HK-2 (cell line): Measurements from ENCODE around the gene ATXN1.
"Not testable (repeated sequence)": the region's sequence is repeated elsewhere in the genome, so short reads cannot be mapped to it uniquely, and the experiment has no call there.

ENCODE experiments used
- DNase-seq: peaks from one replicate; pipeline ENCODE4 v3.0.0-alpha.2; 2018; ENCODE audit not compliant: unreplicated experiment

Gene ATXN1

DNA sequence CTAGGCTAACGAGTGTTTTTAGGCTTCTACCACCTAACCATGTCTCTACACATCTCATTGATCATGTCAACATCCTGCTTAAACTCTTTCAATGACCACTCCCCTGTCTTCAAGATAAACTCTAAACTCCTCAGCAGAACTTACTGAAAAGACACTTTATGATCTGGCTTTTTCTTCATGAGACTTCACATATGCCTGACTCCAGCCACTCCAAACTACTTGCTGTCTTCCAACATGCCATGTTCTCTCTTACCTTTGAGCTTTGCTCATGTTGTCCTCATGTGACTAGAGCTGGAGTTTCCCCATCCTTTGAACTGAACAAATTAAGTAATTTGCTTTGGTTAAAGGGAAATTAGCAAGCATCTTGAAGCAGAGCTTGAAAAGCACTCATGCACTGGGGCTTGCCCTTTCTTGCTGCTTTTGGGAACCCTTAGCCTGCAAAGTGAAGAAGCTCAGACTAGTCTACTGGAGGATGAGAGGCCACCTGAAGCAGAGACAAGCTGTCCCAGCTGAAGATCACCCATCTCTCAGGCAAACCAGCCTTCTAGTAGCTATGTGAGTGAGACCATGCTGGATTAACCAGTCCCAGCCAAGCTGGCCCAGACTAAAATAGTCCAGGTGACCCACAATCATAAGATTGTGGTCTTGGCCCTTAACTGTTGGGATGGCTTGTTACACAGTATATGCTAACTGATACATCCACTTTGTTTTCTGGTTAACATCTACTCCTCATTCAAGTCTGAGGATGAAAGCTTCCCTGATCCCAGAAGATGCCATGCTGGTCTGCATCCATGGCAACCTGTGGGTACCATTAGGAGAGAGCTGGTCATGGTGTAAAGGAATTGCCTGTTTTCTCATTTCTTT, 287.1 kb downstream of the ATXN1 start:
- no peak for DNase-seq

DNA sequence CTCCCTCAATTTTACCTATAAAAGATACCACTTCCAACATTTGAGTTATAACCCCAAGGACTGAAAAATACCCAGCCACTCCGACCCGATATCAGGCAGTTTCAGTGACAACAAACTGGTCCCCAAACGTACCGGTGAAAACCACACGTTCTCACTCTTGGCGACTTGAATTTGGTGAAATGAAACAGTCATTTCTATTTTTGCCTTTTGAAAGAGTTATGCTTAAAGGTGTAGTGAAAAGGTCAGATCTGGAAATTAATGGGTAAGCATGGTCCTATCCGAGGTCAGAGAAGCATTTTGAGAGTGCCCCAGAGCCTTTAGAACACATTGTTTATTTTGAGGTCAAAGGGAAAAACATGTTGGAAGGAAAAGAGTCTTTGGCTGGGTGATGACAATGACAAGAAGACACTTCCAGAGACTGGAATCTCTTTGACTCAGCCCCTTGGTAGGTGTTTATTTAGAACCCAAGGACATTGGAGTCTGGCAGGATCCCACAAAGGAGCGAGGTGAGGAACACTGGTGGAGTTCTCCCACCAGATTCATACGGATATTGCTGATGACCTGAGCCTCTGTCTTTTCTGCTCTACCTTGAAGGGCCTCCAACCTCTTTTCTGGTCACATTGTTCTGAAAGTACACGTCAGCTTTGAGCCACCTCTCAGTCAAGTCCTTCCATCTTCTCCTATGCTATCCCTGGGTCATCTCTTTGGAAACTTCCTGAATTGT, 287.9 kb downstream of the ATXN1 start:
- no peak for DNase-seq

DNA sequence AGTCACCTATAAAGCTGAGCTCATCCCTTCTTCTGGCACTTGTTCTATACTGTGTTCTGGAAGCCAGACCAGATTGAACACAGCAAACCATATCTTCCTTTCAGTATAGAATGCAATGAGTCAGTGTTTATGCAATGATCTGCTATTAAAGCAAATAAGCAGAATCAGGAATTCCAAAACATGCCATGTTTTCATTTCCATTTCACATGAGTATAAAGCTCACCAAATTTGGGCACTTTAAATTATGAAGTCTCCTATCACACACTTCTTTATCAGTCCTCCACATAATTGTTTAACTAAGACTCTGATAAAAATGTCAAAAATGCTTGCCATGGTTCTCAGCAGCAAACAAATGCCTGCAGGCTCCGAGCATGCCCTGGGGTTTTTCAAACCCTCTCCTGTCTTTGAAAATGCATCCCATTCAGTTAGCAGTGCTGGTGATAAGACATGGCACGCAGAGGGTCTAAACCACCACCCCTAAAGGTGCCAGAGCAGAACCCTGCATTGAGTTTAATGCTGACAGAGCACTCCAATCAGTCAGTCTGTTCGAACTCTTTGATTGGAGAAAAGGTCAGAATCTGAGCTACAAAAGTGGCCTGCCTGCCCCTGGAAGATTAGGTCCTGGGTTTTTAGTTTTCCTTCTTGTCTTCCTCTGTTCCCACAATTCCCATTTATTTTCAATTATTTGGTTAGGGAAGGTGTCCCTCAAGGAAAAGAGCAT, 288.8 kb downstream of the ATXN1 start:
- DNase-seq = no peak

DNA sequence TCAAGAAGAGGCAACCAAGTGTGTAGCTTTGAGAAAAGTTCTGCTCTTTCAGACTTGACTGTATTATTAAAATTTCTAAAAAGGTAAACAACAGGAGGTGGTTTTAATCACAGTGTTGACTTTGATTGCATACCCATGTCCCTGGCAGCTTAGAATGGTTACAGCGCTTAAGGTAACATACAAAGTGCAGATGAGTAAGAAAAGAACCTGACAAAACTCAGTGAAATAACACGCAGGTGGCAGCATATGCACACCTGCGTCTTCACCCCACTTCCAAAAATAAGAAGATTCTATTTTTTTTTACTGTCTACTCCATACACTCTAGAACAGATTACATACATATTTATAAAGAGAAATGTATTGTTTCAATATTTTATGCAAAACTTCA, 289.4 kb downstream of the ATXN1 start:
- no peak for DNase-seq

DNA sequence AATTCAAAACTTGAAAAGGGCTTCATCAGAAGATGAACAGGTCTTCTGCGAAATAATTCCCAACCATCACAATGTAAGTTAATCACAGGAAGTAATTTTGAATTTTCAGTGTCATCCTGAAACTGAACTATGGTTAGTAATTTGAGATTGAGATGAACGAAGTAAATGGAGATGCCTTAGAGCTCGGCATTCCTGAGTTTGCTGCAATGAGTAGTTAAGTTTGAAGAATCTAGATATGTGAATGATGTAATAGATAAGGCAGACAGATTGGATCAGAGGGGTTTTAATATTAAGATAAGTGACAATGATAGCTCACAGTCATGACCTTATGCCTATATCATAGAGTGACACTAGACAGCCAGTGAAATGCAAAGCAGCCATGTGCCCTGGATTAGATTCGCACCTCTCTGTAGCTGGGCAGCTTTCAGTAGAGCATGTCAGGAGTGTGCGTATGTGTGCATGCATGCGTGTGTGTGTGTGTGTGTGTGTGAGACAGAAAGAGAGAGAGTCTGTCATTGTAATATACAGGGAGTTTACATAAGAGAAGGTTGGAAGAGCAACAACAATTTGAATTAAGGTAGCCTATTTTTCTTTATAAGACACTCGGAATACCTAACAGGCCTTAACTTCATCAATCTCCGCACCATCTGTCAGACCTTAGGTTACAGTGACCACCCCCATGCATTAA, 289.9 kb downstream of the ATXN1 start:
- no peak for DNase-seq

DNA sequence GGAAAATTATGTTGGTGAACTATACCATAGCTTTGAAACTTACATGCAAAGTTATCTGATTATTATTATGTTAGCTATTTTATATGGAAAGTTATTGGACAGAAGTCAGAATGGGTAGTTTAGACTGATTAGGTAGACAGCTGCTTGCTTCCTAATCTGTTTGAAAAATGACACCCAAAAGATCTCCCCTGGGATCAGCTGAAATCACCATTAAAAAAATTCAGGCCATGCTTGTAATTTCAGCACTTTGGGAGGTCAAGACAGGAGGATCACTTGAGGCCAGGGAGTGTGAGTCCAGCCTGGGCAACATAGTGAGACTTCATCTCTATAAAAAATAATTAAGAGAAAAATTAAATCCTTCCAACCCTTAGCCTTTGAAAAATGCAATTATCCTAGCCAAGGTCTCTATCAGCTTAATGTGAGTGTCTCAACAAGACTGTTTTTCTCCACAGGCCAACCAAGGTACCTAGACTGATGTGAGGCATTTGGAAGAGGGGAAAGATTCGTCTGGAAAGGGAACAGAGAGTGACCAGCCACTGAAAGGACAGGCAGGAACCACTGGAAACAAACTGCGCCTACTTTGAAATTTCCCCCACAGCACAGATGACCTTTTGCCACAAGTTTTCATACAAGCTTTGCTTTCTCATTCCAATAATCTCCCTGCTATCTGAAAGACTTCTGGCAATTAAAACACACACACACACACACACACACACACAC, 290.6 kb downstream of the ATXN1 start:
- DNase-seq = no peak

DNA sequence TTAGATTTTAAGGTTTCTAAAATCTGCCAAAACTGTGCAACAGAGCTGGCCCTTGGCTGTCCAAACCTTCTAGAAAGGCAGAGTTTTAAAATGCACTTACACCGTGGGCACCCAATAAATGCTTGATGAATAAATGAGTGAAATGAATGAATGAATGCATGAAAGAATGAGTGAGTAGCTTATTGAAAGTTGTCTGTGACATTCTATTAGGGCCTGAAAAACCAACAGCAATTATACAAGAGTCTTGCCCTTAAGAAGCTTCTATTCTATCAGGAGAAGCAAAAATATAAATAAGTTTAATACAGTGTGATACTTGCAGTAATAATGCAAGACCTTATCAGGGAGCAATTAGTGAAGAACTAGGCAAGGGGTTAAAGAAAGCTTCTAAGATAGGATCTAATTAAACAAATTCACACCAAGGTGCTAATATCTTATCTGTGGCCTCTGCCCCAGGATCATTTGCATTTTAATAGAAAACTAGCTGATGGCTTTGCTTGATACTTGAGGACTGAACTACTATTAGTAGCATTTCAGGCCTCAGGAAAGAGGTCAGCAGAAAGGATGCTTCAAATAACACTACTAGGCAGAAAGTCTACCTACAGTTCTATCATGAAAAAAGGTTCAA, 292.2 kb downstream of the ATXN1 start:
- DNase-seq = no peak

DNA sequence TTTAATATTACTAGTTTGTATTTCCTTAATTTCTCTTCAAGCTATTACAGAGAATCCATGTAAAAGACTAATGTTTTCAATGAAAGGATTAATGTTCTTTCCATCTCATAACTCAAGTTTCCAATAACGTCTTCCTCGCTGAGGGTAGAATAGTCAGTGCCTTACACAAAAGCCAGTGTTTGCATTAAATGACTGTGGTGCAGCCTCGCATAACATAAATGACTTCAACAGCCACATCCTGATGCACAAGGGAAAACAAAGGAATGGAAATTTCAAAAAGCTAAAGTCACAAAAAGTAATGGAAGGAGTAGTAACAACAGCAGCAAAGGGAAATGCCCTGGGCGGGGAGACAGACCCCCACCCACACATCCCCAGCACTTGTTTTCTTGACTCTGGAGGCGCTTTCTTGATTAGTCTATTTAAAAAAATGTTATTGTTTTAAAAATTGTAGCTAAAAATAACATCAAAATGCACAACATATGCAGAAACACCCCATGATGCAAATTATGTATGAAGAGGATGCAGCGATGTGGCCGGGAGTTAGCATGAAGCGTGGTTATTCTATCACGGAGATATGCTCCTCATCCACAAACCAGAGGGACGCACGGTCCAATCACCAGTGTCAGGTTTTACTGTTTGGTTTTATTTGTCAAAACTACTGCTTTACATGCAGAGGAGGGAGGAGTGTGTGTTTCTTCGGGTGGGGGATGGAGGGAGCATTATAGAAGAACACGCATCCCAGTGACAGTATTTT, 294.3 kb downstream of the ATXN1 start:
- no peak for DNase-seq

DNA sequence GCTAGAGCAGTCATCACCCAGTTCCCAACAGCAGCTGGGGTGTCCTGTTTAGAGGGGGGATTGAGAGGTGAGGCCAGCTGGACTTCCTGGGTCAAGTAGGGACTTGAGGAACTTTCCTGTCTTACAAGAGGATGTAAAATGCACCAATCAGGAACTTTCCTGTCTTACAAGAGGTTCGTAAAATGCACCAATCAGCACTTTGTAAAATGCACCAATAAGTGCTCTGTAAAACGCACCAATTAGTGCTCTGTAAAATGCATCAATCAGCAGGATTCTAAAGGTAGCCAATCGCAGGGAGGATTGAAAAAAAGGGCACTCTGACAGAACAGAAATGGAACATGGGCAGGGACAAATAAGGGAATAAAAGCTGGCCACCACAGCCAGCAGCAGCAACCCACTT, 297.2 kb downstream of the ATXN1 start:
- no peak for DNase-seq

DNA sequence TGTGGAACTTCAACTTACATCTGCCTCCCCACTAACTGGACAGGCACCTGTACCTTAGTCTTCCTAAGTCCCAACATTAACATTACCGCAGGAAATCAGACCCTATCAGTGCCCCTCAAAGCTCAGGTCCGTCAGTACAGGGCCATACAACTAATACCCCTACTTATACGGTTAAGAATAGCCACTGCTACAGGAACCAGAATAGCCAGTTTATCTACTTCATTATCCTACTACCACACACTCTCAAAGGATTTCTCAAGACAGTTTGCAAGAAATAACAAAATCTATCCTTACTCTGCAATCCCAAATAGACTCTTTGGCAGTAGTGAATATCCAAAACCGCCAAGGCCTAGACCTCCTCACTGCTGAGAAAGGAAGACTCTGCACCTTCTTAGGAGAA, 298.0 kb downstream of the ATXN1 start:
- DNase-seq = not testable (repeated sequence)

DNA sequence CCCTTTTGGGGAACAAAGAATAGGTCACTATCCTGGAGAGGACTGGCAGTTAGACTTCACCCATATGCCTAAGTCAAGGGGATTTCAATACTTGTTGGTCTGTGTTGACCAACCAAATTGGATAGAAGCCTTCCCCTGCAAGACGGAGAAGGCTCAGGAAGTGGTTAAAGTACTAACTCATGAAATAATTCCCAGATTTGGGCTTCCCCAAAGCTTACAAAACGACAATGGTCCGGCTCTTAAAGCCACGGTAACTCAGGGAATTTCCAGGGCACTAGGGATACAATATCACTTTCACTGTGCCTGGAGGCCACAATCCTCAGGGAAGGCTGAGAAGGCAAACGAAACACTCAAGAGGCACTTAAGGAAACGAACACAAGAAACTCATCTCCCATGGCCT, 299.8 kb downstream of the ATXN1 start:
- DNase-seq = no peak

DNA sequence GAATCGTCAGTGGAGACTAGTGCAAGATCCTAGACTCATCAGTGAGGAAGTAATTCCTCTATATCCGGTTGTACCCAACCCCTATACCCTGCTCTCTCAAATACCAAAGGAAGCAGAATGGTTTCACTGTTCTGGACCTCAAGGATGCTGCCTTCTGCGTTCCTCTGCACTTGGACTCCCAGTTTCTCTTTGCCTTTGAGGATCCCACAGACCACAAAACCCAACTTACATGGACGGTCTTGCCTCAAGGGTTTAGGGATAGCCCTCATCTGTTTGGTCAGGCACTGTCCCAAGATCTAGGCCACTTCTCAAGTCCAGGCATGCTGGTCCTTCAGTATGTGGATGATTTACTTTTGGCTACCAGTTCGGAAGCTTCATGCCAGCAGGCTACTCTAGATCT, 301.8 kb downstream of the ATXN1 start:
- DNase-seq = not testable (repeated sequence)

DNA sequence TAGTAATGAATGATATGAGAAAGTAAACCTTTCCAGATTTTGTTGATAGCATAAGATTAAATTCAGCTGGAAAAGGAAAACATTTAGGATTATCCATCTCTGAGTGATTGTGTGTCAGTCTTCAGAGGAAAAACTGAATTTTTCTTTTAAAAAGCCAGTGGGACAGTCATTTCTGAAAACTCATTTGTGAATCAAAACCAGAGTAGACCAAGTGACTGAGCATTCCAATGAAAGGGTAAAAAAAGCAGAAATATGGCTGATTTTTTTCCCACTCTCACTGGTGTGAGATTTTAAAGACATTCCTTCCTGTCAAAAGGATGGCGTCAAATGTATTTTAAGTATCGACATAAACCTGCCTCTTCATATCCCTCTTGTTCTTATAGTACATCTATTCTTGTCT, 308.9 kb downstream of the ATXN1 start:
- no peak for DNase-seq

DNA sequence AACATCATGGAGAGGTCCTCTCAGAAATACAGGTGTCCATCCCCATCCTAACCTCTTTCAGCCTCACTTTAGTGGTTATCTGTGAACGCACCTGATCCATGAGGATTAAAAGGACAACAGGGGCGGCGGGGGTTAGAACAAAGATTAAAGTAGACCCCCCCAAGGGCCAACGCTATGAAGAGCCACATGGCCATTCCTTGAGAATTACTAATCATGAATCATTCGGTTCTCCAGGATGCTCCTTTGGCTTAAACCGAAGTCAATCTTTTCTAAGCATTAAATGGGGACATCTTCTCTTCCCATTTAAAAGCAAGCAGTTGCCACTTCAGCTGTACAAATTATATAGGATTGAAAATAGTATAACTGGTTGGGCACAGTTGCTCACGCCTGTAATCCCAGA, 310.4 kb downstream of the ATXN1 start:
- peak; percentile 7 for DNase-seq

DNA sequence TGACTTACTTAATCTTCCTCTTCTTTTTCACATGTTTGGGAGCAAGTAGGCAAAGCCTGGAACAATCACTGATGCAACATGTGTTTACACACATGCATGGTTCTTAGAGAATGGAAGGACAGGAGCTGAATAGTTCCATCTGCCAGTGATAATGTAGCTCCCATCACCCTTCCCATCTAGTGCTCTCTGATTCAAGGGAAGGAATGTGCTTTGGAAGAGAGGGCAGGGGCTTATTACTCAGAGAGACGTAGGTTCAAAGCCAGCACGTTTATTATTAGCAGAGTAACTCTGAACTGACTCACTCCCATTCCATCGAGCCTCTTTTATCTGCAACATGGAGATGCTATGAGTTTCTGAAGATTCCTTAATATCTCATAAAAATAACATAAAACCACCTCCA, 311.0 kb downstream of the ATXN1 start:
- DNase-seq = no peak

DNA sequence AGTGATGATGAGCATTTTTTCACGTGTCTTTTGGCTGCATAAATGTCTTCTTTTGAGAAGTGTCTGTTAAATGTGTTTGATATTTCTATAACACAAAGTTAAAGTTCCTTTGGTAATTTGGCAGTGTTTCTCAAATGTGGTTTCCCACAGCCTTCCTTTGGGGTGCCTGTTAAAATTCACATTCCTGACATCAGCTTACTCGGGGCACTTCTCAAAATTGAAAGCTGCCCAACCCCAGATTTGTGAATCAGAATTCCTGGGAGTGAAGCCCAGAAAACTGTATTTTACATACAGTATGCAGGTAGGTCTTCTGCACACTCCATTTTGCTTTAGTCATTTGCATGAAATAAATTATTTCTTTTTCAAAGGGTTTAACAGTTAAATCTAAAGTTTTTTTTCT, 315.0 kb downstream of the ATXN1 start:
- no peak for DNase-seq

DNA sequence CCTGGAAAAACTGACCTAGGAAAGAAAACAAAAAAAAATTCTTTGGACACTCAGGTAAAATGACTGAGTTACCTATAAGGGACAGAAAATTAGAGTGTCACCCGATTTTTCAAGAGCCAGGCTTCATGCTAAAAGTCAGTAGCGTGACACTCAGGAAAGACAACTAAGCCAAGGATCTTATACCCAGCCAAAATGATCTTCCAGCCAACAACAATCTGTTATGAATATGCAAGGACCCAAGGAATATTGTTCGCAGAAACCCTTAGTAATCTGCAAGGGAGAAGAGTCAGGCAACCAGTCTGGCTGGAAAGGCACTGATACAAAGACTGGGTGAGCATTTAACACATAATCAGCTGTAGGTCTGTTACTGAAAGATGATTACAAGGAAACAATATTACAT, 319.2 kb downstream of the ATXN1 start:
- no peak for DNase-seq

DNA sequence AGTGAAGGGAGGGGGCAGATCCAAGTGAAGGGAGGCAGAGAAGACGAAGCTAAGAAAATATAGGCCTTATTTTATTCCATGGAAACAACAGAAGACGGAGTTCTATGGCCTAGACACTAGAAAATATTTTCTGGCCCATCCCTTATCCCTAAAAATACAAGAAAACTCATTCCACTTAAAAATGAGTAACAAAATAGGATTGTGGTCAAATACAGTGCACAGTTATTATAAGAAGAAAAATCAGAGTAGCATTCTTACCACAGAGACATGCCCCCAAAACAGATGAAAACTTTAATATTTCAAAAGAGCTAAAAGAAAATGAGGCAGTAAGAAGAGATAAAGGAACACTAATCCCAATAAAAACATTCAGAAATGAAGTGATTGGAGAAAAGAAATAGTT, 320.0 kb downstream of the ATXN1 start:
- DNase-seq = no peak

DNA sequence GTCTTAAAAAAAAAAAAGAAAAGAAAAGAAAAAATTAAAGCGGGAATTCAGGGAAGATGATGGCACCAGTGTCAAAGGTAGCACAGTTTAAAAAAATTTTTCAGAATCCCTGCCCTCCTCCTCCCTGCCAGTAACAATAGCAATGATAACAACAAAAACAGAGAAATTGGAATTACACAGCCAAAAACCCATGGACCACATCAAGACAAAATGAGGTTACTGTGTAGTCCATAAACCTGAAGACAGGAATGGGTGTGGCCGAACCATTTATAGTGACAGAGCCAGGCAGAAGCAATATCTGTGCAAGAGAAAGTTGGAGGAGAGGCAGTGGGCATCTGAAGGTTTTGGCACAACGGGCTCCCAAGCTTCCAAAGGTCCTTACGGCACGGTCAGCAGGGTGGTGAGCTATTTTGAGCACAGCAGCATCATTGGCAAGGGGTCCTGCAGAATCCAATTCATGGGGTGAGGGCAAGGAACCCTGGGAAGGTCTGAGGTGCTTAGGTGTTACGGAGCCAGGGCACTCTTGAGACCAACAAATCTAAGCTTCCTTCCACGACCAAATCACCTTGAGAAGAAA, 320.5 kb downstream of the ATXN1 start:
- DNase-seq = no peak
